Measurements from ENCODE around the gene PRRG3.
"Not testable (repeated sequence)": the region's sequence is repeated elsewhere in the genome, so short reads cannot be mapped to it uniquely, and the experiment has no call there.

Gene PRRG3

DNA sequence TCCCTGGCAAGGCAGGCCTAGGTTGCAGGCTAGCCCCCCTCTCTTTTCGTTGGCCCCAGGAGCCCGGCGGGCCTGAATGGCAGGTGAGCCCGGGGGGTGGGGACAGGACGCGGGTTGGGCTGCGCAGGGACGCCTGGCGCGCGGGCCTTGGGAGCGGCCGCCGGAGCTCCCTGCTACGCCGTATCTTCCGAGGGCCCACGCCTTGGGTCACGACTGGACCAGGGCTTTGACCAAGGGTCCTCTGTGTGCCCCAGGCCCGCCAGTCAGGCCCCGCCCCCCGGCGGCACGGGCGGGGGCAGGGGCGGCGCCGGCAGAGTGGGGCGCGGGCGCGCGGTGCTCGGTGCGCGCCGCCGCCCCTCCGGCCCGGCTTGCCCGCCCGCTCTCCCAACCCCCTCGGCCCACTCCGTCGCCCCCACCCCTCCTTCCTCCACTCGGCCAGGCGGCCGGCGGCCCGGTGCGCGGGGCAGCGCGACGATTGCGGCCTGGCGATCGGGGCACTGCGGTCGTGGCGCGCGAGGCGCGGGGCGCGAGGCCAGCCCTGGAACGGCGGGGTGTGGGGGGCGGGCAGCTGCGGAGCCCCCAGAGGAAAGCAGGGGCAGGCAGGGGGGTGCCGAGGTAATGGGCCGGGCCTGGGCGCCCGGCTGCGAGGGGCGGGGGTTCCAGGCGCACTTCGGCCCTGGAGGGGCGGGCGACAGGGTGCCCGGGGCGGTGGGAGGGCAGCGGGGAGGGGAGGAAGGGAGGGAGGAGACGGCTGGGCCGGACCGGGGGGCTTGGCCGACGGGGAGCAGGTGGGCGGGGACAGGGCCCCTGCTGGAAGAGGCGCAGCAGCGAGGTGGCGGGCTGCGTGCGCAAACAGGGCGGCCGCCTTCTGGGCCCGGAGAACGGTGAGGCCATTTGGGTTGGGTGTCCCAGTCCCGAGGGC is at the start of gene PRRG3:
Gene PRRG3 (plus strand): TSS at position 798 of the 922 bp plus-strand sequence. CDS start 3,357 bp downstream, outside the sequence.
- no peak for DNase-seq

DNA sequence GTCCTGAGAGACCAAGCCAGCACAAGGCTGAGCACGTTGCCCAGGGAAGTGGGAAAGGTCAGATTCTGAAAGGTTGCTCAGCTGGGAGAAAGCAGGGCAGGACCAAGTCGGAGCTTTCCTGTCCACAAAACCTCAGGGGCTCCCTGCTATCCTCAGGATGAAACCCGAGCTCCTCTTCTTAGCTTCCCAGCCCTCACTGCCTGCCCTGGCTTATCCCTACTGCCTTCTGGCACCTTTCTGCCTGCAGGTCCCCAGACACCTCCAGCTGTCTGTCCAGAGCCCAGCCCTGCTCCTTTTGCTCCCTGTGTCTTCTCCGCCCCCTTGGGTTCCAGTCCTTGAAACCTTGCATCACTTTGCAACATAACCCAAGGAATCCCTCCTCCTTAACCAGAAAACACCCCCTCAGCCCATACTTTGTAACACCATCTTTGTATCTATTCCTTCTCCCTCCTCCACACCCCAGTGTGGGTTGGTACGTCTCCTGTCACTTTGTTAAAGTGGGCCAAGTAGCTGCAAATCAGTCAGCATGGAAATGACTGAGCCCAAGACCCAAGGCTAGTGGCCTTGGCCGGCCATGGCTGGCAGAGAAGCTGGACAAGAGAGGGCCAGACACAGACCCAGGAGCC is 20.0 kb upstream of the PRRG3 start:
- DNase-seq, result no peak

- DNase-seq, result no peak
Observed at GRCh38 chrX:151676196-151676595, 19.1 kb upstream of the PRRG3 start.

- DNase-seq, result no peak
Observed at GRCh38 chrX:151679798-151680402, 15.4 kb upstream of the PRRG3 start.

- DNase-seq, result peak; percentile 24
Observed at GRCh38 chrX:151680805-151681204, 14.5 kb upstream of the PRRG3 start.

DNA sequence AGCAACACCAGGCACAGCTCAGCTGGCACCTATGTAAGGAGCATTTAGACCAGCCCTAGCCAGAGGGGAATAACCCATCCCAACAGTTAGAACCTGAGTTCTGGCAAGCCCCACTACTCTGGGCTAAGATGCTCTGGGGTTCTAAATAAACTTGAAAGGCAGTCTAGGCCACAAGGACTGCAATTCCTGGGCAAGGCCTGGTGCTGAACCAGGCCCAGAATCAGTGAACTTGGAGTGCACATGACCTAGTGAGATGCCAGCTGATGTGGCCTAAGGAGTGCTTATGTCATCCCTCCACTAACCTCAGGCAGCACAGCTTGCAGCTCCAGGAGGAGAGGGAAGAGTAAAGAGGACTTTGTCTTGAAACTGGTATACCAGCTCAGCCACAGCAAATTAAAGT is 7.6 kb upstream of the PRRG3 start:
- no peak for DNase-seq

- no peak for DNase-seq
Observed at GRCh38 chrX:151688695-151689094, 6.6 kb upstream of the PRRG3 start.

DNA sequence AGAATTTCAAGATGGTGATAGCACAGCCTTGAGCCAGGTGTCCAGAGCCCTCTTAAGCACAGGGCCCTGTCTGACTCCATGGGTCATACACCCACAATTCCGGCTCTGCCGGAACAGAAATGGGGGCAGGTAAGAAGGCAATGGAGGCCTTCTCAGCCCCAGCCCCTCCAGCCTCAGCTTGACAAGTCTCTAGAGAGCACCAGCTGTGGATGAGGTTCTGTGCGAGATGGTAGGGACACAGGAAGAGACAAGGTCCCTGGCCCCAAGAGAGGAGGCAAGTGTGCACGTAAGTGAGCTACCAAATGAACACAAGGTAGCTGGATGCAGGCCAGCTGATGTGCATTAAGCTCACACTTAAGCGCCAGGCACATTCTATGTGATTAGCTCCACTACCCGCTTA is 2.4 kb upstream of the PRRG3 start:
- DNase-seq, result no peak

DNA sequence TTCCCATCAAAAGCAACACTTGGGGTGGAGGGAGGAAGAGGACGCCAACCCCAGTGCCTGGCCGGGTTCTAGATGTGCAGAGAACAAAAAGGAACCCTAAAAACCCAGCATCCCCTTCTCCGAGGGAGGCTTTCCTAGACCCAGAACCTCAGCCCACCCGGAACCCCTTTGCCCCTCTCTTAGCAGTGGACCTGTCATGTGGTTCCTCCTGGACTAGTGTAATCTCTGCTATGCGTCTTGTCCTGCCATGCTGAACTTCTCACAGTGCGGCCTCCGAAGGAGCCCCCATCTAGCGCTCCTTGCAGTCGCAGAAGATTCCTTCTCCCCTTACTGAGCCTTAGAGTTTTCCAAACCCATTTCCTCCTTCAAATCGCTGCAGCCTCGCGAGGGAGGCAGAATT is 1.1 kb upstream of the PRRG3 start:
- no peak for DNase-seq

DNA sequence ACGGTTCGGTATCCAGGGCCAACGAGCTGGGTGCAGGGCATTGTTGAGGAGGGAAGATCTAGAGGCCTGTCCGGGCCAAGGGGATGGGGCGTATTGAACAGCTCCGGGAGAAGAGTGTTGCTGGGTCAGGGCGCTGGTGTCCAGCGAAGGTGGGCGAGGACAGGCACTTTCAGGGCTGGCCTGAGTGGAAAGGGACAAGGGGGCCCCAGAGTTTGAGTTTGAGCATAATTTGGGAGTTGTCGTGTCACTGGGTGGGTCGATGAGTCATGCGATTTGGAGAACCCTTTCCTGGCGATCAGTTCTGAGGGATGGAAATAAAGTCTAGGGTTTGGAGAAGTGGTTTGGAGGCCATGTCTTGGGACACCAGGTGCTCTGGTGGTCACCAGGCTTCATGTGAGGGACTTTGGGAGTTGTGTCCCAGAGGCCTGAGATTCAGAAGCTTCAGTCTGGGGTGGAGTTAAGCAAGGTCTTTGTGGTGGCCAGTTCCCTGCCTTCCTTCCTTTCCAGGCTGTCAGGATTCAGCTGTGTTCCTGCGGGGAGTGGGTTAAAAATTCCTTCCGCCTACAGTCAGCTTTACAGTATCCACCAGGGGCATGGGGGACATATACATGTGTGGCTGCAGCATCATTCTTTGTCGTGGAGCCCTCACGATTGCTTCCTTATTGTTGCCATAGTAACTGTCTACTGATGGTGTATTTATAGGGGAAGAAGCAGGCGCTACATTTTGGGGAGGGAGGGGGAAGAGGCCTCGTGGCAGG is 504 bp downstream of the PRRG3 start:
- no peak for DNase-seq

- not testable (repeated sequence) for DNase-seq
Observed at GRCh38 chrX:151697082-151697481, 1.8 kb downstream of the PRRG3 start.

- DNase-seq, result no peak
Observed at GRCh38 chrX:151697522-151697921, 2.3 kb downstream of the PRRG3 start.

DNA sequence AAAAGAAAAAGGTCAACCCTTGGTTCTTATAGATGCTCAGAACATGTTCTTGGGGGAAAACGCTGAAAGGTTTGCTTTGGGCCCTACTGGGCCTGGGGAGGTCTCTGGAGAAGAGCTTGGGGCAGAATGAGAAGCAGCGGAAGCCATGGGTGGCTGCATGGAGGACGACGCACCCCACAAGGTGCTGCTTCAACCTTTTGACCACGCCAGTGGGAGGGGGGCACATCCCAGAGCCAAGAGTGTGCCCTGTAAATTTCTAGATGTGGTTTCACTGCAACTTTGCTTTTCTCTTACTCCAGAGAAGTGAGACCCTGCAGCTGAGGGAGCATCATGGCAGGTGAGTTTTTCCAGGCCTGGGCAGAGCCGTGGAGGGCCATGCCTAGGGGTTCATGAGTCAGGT is 3.2 kb downstream of the PRRG3 start:
- no peak for DNase-seq

GRCh38 chrX:151699746-151700145 is 4.5 kb downstream of the PRRG3 start:
- no peak for DNase-seq

DNA sequence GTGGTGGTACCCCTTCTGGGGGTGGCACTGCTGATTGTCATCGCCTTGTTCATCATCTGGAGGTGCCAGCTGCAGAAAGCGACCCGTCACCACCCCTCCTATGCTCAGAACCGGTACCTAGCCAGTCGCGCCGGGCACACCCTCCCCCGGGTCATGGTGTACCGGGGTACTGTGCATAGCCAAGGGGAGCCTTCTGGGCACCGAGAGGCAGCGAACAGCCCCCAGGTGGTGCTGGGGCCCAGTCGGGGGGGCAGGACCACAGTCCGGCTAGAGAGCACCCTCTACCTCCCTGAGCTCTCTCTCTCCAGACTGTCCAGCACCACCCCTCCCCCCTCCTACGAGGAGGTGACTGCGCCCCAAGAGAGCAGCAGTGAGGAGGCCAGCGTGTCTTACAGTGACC is 5.3 kb downstream of the PRRG3 start:
- DNase-seq, result no peak

DNA sequence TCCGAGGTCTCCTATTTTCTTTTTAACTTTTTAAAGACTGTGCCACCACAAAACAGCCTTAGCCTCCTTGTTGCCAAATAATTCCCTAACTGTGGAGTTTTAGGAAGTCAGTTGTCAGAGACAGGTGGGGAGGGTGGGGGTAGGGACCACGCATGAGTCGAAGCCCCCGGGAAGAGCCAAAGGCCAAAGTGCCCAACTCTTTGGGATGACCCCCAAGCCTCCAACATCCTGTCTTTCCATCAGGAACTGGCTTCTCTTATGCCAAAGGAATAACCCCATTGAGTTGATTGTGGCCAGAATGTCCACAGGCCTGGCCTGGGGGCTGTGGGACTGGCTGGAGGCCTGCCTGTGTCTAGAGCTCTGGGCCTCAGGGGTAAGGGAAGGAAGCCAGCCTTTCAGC is 5.8 kb downstream of the PRRG3 start:
- DNase-seq, result no peak

GRCh38 chrX:151701531-151701930 is 6.3 kb downstream of the PRRG3 start:
- DNase-seq, result no peak

DNA sequence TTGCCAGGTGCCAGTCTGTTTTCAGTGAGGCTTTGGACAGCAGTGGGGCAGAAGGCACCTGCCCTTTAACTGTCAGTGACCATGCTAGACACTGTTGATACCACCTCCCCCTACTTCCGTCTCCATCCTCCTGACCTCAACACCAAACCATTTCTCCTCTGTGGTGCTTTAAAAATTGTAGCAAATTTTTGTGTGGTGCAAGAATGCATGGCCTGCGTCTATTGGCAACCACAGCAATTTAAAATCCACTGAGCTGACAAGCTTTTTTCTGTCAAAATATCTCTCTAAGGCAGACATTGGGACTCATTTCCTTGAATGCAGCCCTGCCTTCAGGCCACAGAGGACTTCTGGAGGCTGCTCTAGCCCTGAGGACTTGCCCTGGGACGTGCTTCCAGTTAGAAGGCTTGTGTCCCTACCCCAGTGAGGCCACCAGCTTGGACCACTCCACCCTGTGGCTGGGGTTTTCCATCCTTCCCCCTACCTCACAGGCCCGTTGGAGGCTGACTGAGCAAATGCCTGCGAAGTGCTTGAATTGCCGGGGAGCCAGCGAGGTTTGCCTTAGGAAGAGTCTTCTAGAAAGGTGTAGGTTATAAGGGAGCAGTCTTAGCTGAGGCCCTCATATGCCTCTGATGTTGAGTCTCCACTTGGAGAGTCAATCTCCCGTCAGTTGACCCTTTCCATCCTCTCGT is 6.9 kb downstream of the PRRG3 start:
- DNase-seq, result no peak

DNA sequence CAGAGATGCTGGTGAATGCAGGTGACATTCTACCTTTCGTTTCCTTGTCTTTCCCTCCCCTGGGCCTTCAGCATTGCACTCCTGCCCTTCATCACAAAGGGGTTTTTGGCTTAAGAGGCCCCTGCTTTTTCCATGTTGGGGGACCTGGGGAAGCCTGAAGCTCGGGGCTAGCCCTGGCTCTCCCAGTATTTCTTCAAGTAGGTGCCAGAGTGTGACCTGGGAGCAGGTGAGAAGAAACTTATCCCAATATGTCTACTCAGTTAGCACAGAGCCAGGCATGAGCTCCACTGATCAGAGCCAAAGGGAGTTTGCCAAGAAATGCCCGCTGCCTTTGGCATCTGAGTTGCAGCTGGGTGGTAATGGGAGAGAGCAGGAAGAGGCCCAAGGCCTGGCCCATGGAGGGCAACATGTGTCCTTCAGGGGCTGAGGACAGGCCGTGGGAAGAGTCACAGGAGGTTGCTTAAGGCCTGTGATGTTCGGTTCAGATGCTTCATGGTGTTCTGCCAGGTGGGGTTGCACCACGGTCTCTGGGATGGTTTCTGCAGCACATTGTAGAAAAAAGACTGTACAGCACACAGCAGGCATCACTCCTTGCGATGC is 7.6 kb downstream of the PRRG3 start:
- no peak for DNase-seq

- DNase-seq, result peak; percentile 60
Observed at GRCh38 chrX:151703487-151703886, 8.2 kb downstream of the PRRG3 start.

- DNase-seq, result no peak
Observed at GRCh38 chrX:151704041-151704663, 8.9 kb downstream of the PRRG3 start.

DNA sequence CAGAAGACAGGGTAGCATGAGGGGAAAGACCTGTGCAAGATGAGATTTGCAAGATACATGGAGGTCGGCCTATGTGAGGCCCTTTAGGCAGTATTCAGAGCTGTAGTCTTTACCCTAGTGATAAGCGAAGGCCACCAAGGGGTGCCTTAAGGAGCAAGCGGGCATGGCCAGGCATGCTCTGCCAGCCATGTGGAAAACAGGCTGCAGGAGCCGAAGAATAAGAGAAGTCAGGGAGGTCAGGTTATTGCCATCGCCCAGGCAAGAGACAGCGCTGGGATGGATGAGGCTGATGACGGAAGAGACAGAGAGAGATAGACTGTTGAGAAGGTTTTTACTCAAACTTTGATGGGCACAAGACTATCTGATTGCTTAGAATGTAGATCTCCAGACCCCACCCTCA is 13.6 kb downstream of the PRRG3 start:
- no peak for DNase-seq
